Measurements from ENCODE around the gene TRIM31. TPM values are rescaled to one million over a fixed set of nuclear protein-coding genes. Genes with fewer than 3 reads are reported as not detected.

Gene TRIM31
- total RNA-seq, 1 experiment from 2014 or later = not detected

- no peak overlapping the region for H3K27ac ChIP-seq (ENCODE audit: insufficient read length, low read depth, low read length)
- H3K18ac ChIP-seq (ENCODE audit: insufficient read length, low read depth, low read length) = no peak overlapping the region
- no peaks in the 10 kb centered on the region; the same call in 1 of the 2 replicates for H3K4me1 ChIP-seq (ENCODE audit: insufficient read depth, low read length)
- no peaks in the 10 kb centered on the region for H3K79me1 ChIP-seq (ENCODE audit: insufficient read depth, low read depth, low read length, poor library complexity, severe bottlenecking)
- H4K91ac ChIP-seq (ENCODE audit: insufficient read length, low read depth, low read length) = no peak overlapping the region
- no peak overlapping the region for H3T11ph ChIP-seq (ENCODE audit: low read length)
- H4K20me1 ChIP-seq (ENCODE audit: control insufficient read depth, insufficient read depth, insufficient read length) = no peaks in the 10 kb centered on the region
- no peak overlapping the region for H3K56ac ChIP-seq (ENCODE audit: insufficient read length, low read depth, low read length)
- H3K36me3 Mint-ChIP-seq (ENCODE audit: insufficient read depth in 1 of 3, low read depth in 3 of 3) = no peaks in the 10 kb centered on the region
- H3K79me2 ChIP-seq (ENCODE audit: insufficient read depth, low read length) = no peaks in the 10 kb centered on the region
- no peak overlapping the region for H3K4me2 ChIP-seq (ENCODE audit: insufficient read depth, insufficient read length, low read length)
- no peak overlapping the region for H2BK120ac ChIP-seq (ENCODE audit: low read depth, low read length, poor library complexity, severe bottlenecking)
- TF ChIP-seq, protein P1, sequence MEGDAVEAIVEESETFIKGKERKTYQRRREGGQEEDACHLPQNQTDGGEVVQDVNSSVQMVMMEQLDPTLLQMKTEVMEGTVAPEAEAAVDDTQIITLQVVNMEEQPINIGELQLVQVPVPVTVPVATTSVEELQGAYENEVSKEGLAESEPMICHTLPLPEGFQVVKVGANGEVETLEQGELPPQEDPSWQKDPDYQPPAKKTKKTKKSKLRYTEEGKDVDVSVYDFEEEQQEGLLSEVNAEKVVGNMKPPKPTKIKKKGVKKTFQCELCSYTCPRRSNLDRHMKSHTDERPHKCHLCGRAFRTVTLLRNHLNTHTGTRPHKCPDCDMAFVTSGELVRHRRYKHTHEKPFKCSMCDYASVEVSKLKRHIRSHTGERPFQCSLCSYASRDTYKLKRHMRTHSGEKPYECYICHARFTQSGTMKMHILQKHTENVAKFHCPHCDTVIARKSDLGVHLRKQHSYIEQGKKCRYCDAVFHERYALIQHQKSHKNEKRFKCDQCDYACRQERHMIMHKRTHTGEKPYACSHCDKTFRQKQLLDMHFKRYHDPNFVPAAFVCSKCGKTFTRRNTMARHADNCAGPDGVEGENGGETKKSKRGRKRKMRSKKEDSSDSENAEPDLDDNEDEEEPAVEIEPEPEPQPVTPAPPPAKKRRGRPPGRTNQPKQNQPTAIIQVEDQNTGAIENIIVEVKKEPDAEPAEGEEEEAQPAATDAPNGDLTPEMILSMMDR (conservative IDR thresholded peaks at IDR 0.05) = no peak
- H4K8ac ChIP-seq (replicated peaks; ENCODE audit: insufficient read length, low read depth, low read length) = no peak overlapping the region
- H2BK5ac ChIP-seq (ENCODE audit: insufficient read length, low read length) = no peak overlapping the region
- no peak overlapping the region for H3K4ac ChIP-seq (ENCODE audit: low read depth, low read length)
- H3K9me3 Mint-ChIP-seq = no peaks in the 10 kb centered on the region; a peak in 1 of 5 replicates
- H2BK12ac ChIP-seq (ENCODE audit: insufficient read length, low read depth, low read length) = no peak overlapping the region
- no peak overlapping the region for H3K27ac Mint-ChIP-seq
- no peak overlapping the region for H2AK5ac ChIP-seq (ENCODE audit: insufficient read length, low read length)
- no peaks in the 10 kb centered on the region for H3K23me2 ChIP-seq (ENCODE audit: insufficient read length, low read depth, low read length, poor library complexity, severe bottlenecking)
- no peak overlapping the region for H3K9ac ChIP-seq (ENCODE audit: extremely low read depth, insufficient read length, low read length)
- peaks cover 9 to 12% of the 10 kb centered on the region in 2 experiments for H3K4me1 Mint-ChIP-seq
- H3K27me3 Mint-ChIP-seq (ENCODE audit: low read depth) = peaks cover 86% of the 10 kb centered on the region
- H3K9me3 ChIP-seq (ENCODE audit: control insufficient read depth, low read depth, low read length) = no peaks in the 10 kb centered on the region
- no peak overlapping the region for H4K5ac ChIP-seq (ENCODE audit: insufficient read length, low read depth, low read length)
- H3K14ac ChIP-seq (ENCODE audit: insufficient read depth, low read length) = no peak overlapping the region
- no CpG with 5 or more reads among the region's 6 CpGs for WGBS (ENCODE audit: extremely low coverage, insufficient read length, low lambda C conversion rate)
- no peaks in the 10 kb centered on the region; the same call in 1 of the 2 replicates for H3K27me3 ChIP-seq (ENCODE audit: insufficient read depth, low read length)
- H3K23ac ChIP-seq (ENCODE audit: insufficient read length, low read depth, low read length) = no peak overlapping the region
- H3K4me3 Mint-ChIP-seq = no peak overlapping the region
- no peak overlapping the region for H2BK15ac ChIP-seq (ENCODE audit: low read depth, low read length)
- H2AFZ ChIP-seq (ENCODE audit: low read length) = no peak overlapping the region
- no peak for DNase-seq
- no peak overlapping the region for H2BK20ac ChIP-seq (ENCODE audit: low read depth, low read length, poor library complexity, severe bottlenecking)
Measured at GRCh38 chr6:30092852-30093543, 19.9 kb downstream of the TRIM31 start.
